Kasumi-1 (cell line): ENCODE data around the gene XRCC3.
"Not testable (repeated sequence)": the region's sequence is repeated elsewhere in the genome, so short reads cannot be mapped to it uniquely, and the experiment has no call there.

Experiments
- DNase-seq, 2 experiments: peaks; one replicate each; lab custom pipeline; 2025; lab: John Stamatoyannopoulos, UW

The XRCC3 gene

GRCh38 chr14:103694572-103695026 is 20.7 kb downstream of the XRCC3 start:
- DNase-seq = no peak

DNA sequence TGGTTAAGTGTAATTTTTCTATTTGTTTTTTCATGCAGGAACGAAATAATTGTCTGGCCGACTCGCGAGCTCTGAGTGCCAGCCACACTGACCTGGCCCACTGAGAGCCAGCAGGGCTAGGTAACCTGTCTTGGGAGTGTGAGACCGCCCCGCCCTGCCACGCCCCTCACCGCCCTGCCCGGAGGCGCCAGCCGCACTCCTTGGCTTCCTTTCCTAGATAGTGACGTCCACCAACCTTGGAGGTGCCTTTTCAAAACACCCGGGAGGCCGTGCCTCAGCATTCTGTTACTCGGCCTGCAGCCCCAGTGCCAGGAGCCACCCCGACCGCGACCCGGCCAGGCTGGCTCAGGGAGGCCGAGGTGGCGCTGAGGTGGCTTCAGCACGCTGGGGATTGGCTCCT is 21.7 kb downstream of the XRCC3 start:
- no peak for DNase-seq

DNA sequence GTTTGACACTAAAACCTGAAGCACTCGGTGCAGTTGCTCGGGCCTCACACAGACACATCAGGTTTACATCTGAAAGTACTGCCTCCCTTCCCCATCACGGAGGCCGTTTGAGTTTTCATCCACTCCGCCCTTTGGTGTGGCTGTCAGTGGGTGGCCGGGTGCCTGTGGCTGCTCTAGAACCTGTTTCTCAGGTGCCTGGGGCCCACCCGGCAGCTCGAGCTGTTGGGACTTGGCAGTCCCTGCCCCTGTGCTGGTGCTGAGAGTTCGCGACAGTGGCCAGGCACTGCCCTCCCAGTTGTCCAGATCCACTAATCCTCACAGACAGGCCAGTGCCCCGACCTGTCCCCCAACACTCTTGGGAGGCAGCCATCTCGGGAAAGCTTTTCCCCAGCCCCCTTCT is 22.4 kb downstream of the XRCC3 start:
- DNase-seq = no peak

DNA sequence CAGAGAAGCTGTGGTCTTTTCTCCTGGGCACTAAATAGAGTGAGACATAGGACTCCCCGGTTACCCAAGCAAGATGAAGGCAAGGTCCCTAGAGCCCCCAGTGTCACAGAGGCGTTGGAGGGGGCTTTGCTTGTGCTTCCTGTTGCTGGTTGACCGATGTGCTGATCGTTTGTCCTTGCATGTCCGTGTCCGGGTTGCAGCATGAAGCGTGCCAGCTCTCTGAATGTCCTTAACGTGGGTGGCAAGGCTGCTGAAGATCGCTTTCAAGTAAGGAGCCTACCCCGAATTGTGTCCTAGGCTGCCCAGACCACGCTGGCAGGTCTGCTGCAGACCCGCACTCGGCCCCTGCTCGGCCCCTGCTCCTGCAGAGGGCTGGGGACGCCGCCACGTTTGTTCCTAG is 23.1 kb downstream of the XRCC3 start:
- no peak for DNase-seq

DNA sequence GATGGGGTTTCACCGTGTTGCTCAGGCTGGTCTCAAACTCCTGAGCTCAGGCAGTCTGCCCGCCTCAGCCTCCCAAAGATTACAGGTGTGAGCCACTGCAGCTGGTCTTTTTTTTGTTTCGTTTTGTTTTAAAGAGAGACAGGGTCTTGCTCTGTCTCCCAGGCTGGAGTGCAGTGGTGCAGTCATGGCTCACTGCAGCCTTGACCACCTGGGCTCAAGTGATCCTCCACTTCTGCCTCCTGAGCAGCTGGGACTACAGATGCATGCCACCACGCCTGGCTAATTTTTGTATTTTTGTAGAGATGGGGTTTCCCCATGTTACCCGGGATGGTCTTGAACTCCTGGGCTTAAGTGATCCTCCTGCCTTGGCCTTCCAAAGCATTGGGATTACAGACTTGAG is 23.6 kb downstream of the XRCC3 start:
- DNase-seq = not testable (repeated sequence)

DNA sequence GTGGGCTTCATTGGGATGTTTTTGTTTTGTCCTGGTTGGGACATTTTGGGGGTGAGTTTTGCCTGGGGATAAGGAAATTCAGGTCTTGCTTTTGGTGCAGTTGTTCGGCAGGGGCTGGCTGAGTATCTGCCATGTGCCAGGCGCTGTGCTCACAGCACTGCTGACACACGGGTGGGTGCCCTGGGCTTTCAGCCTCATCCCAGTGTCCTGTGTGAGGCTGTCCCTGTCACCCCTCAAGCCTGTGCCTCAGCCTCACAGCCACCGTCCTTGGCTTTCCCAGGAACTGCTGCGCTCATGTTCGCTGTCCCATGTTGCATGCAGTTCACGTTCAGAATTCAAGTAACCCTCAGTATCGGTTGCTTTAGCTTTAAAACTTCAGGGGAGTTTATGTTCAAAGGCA is 24.9 kb downstream of the XRCC3 start:
- no peak for DNase-seq

GRCh38 chr14:103688906-103689902 is 26.0 kb downstream of the XRCC3 start:
- no peak for DNase-seq

DNA sequence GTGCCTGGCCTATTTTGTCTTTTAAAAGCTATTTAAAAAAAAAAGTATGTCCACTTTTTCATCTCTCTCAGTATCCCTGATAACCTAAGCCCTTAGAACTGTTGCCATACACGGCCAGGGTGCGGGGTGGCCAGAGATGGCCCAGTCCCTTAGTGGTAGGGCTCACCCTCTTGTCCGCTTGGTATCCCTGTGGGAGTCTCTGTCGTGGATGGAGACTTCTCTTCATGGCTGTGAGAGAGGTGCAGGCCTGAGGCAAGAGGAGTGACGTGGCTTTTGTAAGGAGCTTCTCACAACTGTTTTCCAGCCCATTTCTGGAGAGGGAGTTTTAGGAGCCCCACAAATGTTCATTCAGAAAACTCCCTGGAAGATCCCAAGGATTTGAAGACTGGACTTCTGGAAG is 26.8 kb downstream of the XRCC3 start:
- DNase-seq = no peak

DNA sequence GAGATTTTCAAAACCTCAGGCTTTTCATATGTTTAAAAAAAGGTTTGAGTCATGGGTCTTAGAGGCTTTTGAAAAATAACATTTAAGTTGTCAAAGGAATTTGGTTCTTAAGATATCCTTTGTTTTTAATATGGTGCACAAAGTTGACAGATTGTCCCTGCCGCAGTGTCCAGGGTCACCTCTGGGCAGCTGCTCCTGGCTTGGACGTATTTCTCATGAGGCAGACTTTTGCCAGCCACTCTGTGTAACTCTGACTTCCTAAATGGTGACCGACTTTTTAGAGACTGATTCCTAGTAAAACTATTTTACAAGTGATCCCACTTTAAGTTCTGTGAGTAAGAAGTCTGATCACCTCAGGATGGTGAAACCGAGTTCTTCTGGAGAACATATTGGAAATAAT is 27.5 kb downstream of the XRCC3 start:
- DNase-seq = no peak

GRCh38 chr14:103686831-103687485 is 28.3 kb downstream of the XRCC3 start:
- no peak for DNase-seq

- DNase-seq = no peak
Measured at GRCh38 chr14:103685276-103686211, 29.7 kb downstream of the XRCC3 start.

DNA sequence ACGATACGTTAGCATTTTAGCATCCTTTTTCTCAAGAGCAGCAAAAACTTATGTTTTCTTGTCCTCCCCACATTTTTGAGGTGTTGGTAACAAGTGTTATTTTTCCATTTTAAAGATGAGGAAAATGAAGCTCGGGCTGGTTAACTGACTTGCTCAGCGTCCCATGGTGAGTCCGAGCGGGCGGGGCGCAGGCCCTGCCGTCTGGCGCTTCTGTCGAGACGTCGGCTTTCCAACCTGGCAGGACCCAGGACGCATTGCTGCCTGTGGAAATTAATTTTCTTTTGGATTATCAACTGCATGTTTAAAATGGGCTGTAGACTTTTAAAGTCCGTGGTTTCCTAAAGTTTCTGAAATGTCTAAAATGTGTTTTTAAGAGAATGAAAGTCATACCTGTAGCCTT is 30.4 kb downstream of the XRCC3 start:
- no peak for DNase-seq

DNA sequence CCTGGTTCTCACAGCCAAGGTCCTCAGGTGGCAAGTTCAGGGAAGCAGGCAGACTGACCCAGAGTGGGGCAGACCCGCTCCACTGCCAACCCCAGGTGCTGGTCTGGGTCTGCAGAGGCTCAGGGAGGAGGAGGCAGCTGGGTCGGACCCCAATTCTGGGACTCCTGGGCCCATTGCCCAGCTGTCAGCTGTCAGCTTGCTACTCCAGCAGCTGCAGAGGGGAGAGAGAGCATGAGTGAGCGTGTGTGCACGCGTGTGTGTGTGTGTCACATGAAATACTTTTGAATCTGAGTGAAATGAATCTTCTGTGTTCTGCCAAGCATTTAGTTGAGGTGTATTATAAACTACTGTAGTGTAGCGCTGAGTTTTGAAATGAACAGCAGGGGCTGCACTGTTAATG is 30.8 kb downstream of the XRCC3 start:
- no peak for DNase-seq

- DNase-seq = no peak
Measured at GRCh38 chr14:103683139-103683538, 32.1 kb downstream of the XRCC3 start.

GRCh38 chr14:103680491-103681231 is 34.6 kb downstream of the XRCC3 start:
- DNase-seq = no peak

DNA sequence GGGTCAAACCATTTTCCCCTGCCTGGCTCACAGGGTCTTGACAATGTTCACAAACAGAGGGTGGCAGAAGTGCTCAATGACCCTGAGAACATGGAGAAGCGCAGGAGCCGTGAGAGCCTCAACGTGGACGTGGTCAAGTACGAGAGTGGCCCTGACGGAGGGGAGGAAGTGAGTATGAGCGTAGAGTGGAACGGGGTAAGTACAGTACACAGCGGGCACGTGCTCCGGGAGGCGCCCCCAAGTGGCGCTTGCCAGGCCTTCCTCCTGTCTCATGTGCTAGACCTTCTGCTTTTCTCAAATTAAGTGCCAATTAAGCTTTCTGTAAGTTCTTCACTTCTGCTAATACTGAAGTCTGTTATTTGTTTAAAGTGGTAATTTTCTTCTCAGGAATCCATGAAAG is 35.9 kb downstream of the XRCC3 start:
- peak; percentile 86 to 88 for DNase-seq

GRCh38 chr14:103676881-103677675 is 38.2 kb downstream of the XRCC3 start:
- no peak for DNase-seq

DNA sequence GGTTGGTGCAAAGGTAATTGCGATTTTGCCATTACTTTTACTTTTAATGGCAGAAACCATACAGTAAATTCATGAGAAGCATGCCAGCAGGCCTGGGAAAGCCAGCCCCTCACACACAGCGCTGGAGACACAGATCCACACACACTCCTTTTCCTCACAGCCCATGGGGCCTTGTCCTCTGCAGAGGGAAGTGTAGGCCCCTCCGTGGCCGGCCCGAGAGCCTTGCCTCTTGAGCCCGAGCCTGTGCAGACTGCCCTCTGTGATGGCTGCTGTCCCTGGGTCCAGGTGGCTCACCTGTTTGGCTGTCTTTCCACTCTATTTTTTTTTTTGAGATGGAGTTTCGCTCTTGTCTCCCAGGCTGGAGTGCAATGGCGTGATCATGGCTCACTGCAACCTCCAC is 39.3 kb downstream of the XRCC3 start:
- no peak for DNase-seq

DNA sequence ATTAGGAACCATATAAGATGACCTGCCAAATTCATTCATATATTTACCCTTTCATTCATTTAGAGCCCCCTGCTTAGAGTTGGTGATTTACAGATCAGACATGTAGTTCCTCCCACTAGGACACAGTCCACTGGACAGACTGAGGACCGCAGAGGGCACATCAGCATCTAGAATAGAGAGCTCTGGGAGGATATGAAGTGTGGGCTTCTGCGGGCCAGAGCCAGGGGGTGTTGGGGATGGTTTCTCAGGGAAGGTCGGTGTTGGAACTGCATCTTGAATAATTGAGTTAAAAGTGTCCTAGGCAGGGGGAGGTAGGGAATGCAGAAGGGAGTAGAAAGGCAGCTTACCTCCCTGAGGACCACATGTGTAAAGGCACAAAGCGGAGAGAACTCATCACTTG is 43.3 kb downstream of the XRCC3 start:
- DNase-seq = no peak

DNA sequence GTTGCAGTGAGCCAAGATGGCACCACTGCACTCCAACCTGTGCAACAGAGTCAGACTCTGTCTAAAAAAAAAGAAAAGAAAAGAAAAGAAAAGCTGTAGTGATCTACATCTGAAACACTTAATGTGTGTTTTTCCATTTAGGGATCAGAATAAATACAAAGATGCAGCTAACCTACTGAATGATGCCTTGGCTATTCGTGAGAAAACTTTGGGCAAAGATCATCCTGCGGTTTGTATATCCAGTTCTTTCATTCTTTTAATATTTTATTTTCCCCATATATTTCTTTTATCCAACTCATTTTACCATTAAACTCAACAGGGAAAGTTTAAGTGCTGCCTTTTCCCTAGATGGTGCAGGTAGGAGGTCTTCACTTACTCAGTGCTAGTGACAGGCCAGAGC is 45.9 kb downstream of the XRCC3 start:
- no peak for DNase-seq

GRCh38 chr14:103668117-103668516 is 47.1 kb downstream of the XRCC3 start:
- no peak for DNase-seq
